ENCODE data around the gene FOXP1. TPM values are rescaled to one million over a fixed set of nuclear protein-coding genes. Genes with fewer than 3 reads are reported as not detected.
A peak's percentile ranks its signal among the peaks of the same experiment; 100 is the strongest.

FOXP1 gene
- total RNA-seq, 1 experiment from 2014 or later: 58.4 TPM

DNA sequence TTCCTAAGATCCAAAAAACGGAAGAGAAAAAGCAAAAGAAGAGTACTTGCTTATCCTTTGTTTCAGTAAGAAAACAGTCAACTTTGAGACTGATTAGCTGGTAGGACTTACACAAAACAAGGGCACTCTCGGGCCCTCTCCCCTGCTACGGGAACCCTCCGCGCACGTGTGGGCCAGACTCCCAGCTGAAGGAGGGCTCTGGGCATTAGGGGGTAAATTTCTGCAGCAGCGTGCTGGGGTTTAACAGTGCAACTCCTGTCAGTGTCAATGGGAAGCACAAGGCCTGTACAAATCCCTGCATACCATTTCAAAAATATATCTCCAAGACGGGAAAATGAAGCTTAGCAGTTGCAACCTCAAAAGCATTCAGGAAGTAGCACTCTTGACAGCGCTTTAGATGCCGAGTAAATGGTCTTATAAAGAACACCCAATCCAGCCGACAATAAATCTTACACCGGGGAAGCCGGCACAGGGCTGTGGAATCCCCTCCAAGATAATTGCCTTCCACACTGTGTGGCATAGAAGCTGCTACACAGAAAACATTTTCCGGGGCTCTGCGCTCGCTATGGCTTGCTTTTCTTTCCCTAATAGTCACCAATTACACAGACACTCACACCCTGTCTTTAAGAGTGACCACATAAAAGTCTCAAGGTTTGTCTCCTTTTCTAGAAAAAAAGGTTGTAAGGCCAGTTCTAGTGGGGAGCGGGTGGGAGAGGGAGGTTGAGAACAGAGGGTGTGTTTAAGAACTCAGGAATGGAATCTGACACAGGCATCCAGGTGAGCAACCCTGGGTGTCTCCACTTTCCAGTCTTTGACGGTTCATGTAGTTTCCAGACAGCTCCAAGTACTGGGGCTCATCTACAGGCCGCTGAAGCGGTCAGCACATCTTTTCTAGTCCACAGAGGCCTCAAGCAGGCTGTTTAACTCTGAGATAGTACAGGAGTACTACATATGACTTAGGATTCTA, 512.7 kb downstream of the FOXP1 start:
- TF ChIP-seq EZH2 (IDR thresholded peaks at IDR 0.05; ENCODE audit: borderline replicate concordance, low read depth, low read length, poor library complexity, severe bottlenecking): no peak
- TF ChIP-seq, protein P1, sequence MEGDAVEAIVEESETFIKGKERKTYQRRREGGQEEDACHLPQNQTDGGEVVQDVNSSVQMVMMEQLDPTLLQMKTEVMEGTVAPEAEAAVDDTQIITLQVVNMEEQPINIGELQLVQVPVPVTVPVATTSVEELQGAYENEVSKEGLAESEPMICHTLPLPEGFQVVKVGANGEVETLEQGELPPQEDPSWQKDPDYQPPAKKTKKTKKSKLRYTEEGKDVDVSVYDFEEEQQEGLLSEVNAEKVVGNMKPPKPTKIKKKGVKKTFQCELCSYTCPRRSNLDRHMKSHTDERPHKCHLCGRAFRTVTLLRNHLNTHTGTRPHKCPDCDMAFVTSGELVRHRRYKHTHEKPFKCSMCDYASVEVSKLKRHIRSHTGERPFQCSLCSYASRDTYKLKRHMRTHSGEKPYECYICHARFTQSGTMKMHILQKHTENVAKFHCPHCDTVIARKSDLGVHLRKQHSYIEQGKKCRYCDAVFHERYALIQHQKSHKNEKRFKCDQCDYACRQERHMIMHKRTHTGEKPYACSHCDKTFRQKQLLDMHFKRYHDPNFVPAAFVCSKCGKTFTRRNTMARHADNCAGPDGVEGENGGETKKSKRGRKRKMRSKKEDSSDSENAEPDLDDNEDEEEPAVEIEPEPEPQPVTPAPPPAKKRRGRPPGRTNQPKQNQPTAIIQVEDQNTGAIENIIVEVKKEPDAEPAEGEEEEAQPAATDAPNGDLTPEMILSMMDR (conservative IDR thresholded peaks at IDR 0.05; ENCODE audit: low read depth, low read length): no peak
- no peak overlapping the region for H3K4me3 ChIP-seq (ENCODE audit: low read depth, low read length, poor library complexity, severe bottlenecking)
- H3K36me3 ChIP-seq (ENCODE audit: insufficient read depth, low read length, poor library complexity, severe bottlenecking): no peaks in the 10 kb centered on the region
- intact Hi-C loops (cut with micrococcal nuclease; ENCODE audit: unreplicated experiment): no loop called here
- H3K4me1 ChIP-seq (ENCODE audit: insufficient read depth, low read length, poor library complexity, severe bottlenecking): peaks cover 42% of the 10 kb centered on the region
- H3K27ac ChIP-seq (ENCODE audit: low read depth, low read length, poor library complexity, severe bottlenecking): peak overlapping the region; percentile 62
- peak; percentile 80 for DNase-seq (ENCODE audit: low spot score)
- POLR2A ChIA-PET (ENCODE audit: low non-redundant PET): no interaction called here
- CTCF ChIA-PET: interaction anchor here (0.6 kb wide), 1 partner anchor 31 kb away, joined by 3 read pairs; no protein-coding TSS in a partner anchor
- BruUV-seq (replicated peaks): no TSS peak
- no peaks in the 10 kb centered on the region for H3K27me3 ChIP-seq (replicated peaks; ENCODE audit: insufficient read depth, low read depth, low read length, poor library complexity)
- H3K9me3 ChIP-seq (ENCODE audit: low read depth, low read length, poor library complexity, severe bottlenecking): no peaks in the 10 kb centered on the region

DNA sequence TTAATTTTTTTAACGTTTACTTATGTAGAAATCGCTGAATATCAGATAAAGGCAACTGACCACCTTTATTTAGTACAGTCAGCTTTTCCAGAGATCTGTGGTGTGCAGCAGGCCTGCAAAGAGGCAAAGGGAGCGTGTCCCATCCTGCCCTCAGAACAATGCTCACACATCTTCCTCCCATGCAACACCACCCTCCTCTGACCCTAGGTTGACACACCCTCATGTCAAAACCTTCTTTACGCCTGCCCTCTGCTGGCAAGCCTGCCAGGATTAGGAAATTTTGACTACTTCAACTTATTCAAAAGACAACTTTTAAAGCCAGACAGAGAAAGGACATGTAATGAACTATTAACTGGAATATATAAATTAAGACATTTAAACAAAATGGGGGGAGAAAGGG, 513.7 kb downstream of the FOXP1 start:
- peaks cover 44% of the 10 kb centered on the region for H3K4me1 ChIP-seq (ENCODE audit: insufficient read depth, low read length, poor library complexity, severe bottlenecking)
- peak; percentile 71 for DNase-seq (ENCODE audit: low spot score)
- H3K27me3 ChIP-seq (replicated peaks; ENCODE audit: insufficient read depth, low read depth, low read length, poor library complexity): no peaks in the 10 kb centered on the region
- H3K27ac ChIP-seq (ENCODE audit: low read depth, low read length, poor library complexity, severe bottlenecking): peak overlapping the region; percentile 62
- ChIA-PET CTCF (no interaction called here), POLR2A (ENCODE audit: low non-redundant PET) (no interaction called here)
- no peak overlapping the region for H3K4me3 ChIP-seq (ENCODE audit: low read depth, low read length, poor library complexity, severe bottlenecking)
- no peaks in the 10 kb centered on the region for H3K36me3 ChIP-seq (ENCODE audit: insufficient read depth, low read length, poor library complexity, severe bottlenecking)
- no peaks in the 10 kb centered on the region for H3K9me3 ChIP-seq (ENCODE audit: low read depth, low read length, poor library complexity, severe bottlenecking)
- intact Hi-C loops (cut with micrococcal nuclease; ENCODE audit: unreplicated experiment): loop anchor here (2.0 to 10.0 kb wide), 5 partner anchors 62 to 515 kb away; partner anchors contain the start of gene FOXP1
- BruUV-seq (replicated peaks): no TSS peak
- TF ChIP-seq EZH2 (IDR thresholded peaks at IDR 0.05; ENCODE audit: borderline replicate concordance, low read depth, low read length, poor library complexity, severe bottlenecking): no peak
- TF ChIP-seq, protein P1 (conservative IDR thresholded peaks at IDR 0.05; ENCODE audit: low read depth, low read length): peak; percentile 51

DNA sequence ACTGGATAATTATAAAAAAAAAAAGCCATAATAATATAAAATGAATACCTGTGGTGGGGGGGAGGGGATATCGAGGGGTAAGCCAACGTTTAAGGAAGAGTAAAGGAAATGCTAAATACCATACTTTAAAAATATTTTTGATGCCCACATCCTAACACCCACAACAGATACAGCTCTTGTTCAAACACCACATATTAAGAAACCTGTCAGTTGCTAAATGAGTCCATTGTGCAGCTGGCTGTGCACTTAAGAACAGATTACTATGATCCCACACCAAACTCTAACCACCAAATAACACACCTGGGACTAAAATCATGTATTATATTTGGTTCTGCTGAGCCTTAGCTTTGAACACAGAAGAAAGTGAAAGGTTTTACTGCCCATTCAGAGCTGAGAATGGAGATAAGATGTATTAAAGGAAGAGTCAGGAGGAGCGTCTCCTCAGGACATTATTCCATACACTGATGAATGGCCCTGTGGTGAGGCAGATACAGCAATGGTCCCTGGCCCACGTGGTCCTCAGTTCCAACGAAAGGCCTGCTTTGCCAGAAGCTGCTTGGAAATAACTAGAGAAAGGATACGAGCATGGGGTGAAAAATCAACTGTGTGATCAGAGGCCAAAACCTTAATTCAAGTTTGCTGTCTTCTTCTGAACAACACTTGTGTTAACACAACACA, 515.4 kb downstream of the FOXP1 start:
- ChIA-PET POLR2A (ENCODE audit: low non-redundant PET) (no interaction called here), CTCF (no interaction called here)
- Histone ChIP-seq H3K9me3 (ENCODE audit: low read depth, low read length, poor library complexity, severe bottlenecking) (no peaks in the 10 kb centered on the region), H3K4me1 (ENCODE audit: insufficient read depth, low read length, poor library complexity, severe bottlenecking) (peaks cover 44% of the 10 kb centered on the region), H3K36me3 (ENCODE audit: insufficient read depth, low read length, poor library complexity, severe bottlenecking) (no peaks in the 10 kb centered on the region), H3K4me3 (ENCODE audit: low read depth, low read length, poor library complexity, severe bottlenecking) (no peak overlapping the region), H3K27me3 (replicated peaks; ENCODE audit: insufficient read depth, low read depth, low read length, poor library complexity) (no peaks in the 10 kb centered on the region), H3K27ac (ENCODE audit: low read depth, low read length, poor library complexity, severe bottlenecking) (no peak overlapping the region)
- no TSS peak for BruUV-seq (replicated peaks)
- DNase-seq (ENCODE audit: low spot score): no peak
- intact Hi-C loops (cut with micrococcal nuclease; ENCODE audit: unreplicated experiment): loop anchor here (2.0 to 10.0 kb wide), 5 partner anchors 61 to 517 kb away; partner anchors contain the start of gene FOXP1
- TF ChIP-seq, protein P1 (conservative IDR thresholded peaks at IDR 0.05; ENCODE audit: low read depth, low read length): no peak
- no peak for TF ChIP-seq EZH2 (IDR thresholded peaks at IDR 0.05; ENCODE audit: borderline replicate concordance, low read depth, low read length, poor library complexity, severe bottlenecking)
